Ectodermal cell (in vitro differentiated cells): ENCODE data around the gene AXL.
"Not testable (repeated sequence)": the region's sequence is repeated elsewhere in the genome, so short reads cannot be mapped to it uniquely, and the experiment has no call there.

ENCODE experiments used
- H3K27ac ChIP-seq: 2 replicates; pipeline ENCODE4 v1.7.0; 2013; ENCODE audit warnings: mild to moderate bottlenecking, low read depth, low read length; ENCODE audit not compliant: insufficient read depth, poor library complexity, severe bottlenecking
- H3K27me3 ChIP-seq: 2 replicates; pipeline ENCODE4 v1.7.0; 2013; ENCODE audit warnings: mild to moderate bottlenecking, low read length; ENCODE audit not compliant: insufficient read depth, control insufficient read depth, poor library complexity, severe bottlenecking
- H3K36me3 ChIP-seq: one replicate; pipeline ENCODE4 v1.7.0; 2013; ENCODE audit warnings: low read length; ENCODE audit not compliant: control insufficient read depth, insufficient read depth
- H3K4me1 ChIP-seq: one replicate; pipeline ENCODE4 v1.7.0; 2013; ENCODE audit warnings: low read length; ENCODE audit not compliant: control insufficient read depth, insufficient read depth
- H3K4me3 ChIP-seq: 2 replicates; pipeline ENCODE4 v1.7.0; 2013; ENCODE audit warnings: low read depth, low read length, control low read depth; ENCODE audit not compliant: insufficient read depth
- H3K9me3 ChIP-seq: 2 replicates; pipeline ENCODE4 v1.7.0; 2013; ENCODE audit warnings: mild to moderate bottlenecking, low read length, moderate library complexity; ENCODE audit not compliant: control insufficient read depth
- WGBS, 2 experiments: methylation state at CpG; one replicate each; pipeline ENCODE4 v1.1.7; 2013; ENCODE audit warnings: missing lambda C conversion rate in 2 of 2; 5-methylcytosine and 5-hydroxymethylcytosine counted together

Gene AXL

GRCh38 chr19:41273076-41273475 is 54.1 kb downstream of the AXL start:
- H3K4me3 ChIP-seq: no peak overlapping the region
- H3K4me1 ChIP-seq: no peaks in the 10 kb centered on the region
- no peak overlapping the region for H3K27ac ChIP-seq
- peaks cover 87% of the 10 kb centered on the region for H3K36me3 ChIP-seq
- H3K9me3 ChIP-seq: no peaks in the 10 kb centered on the region
- WGBS, 2 experiments: 95 to 98% methylated on average over 6 of the region's 6 CpGs
- no peaks in the 10 kb centered on the region for H3K27me3 ChIP-seq

GRCh38 chr19:41274802-41275201 is 55.8 kb downstream of the AXL start:
- H3K4me3 ChIP-seq: no peak overlapping the region
- H3K36me3 ChIP-seq: peaks cover 87% of the 10 kb centered on the region
- WGBS, 2 experiments: 96 to 97% methylated on average over 5 of the region's 5 CpGs
- no peaks in the 10 kb centered on the region for H3K4me1 ChIP-seq
- H3K27ac ChIP-seq: no peak overlapping the region
- no peaks in the 10 kb centered on the region for H3K9me3 ChIP-seq
- H3K27me3 ChIP-seq: no peaks in the 10 kb centered on the region

- WGBS, 2 experiments: 93 to 95% methylated on average over 3 of the region's 3 CpGs
- peaks cover 88% of the 10 kb centered on the region for H3K36me3 ChIP-seq
- no peaks in the 10 kb centered on the region for H3K9me3 ChIP-seq
Measured at GRCh38 chr19:41276231-41276630, 57.2 kb downstream of the AXL start.

GRCh38 chr19:41278478-41278877 is 59.5 kb downstream of the AXL start:
- H3K4me1 ChIP-seq: no peaks in the 10 kb centered on the region
- no peak overlapping the region for H3K4me3 ChIP-seq
- peaks cover 86% of the 10 kb centered on the region for H3K36me3 ChIP-seq
- 95 to 99% methylated on average over 1 to 2 of the region's 2 CpGs for WGBS, 2 experiments
- H3K27me3 ChIP-seq: no peaks in the 10 kb centered on the region
- H3K27ac ChIP-seq: no peak overlapping the region
- no peaks in the 10 kb centered on the region for H3K9me3 ChIP-seq

More at GRCh38 chr19:41276231-41276630, 57.2 kb downstream of the AXL start:
- Histone ChIP-seq H3K4me1 (no peaks in the 10 kb centered on the region), H3K27ac (no peak overlapping the region), H3K27me3 (no peaks in the 10 kb centered on the region), H3K4me3 (no peak overlapping the region)

- H3K27ac ChIP-seq: no peak overlapping the region
- H3K4me1 ChIP-seq: no peaks in the 10 kb centered on the region
- WGBS, 2 experiments: 79 to 83% methylated on average over 3 of the region's 3 CpGs
- H3K27me3 ChIP-seq: no peaks in the 10 kb centered on the region
- peaks cover 75% of the 10 kb centered on the region for H3K36me3 ChIP-seq
- H3K4me3 ChIP-seq: no peak overlapping the region
- no peaks in the 10 kb centered on the region for H3K9me3 ChIP-seq
Measured at GRCh38 chr19:41288673-41289530, 69.9 kb downstream of the AXL start.

- not testable (repeated sequence) for H3K9me3 ChIP-seq, H3K4me1 ChIP-seq, H3K27me3 ChIP-seq, H3K4me3 ChIP-seq, H3K27ac ChIP-seq
- H3K36me3 ChIP-seq: peaks cover 79% of the 10 kb centered on the region
- 93 to 96% methylated on average over 8 of the region's 8 CpGs for WGBS, 2 experiments
Measured at GRCh38 chr19:41289814-41290213, 70.8 kb downstream of the AXL start.

- no peaks in the 10 kb centered on the region for H3K4me1 ChIP-seq
- no peak overlapping the region for H3K4me3 ChIP-seq
- no peaks in the 10 kb centered on the region for H3K27me3 ChIP-seq
- H3K9me3 ChIP-seq: no peaks in the 10 kb centered on the region
- H3K27ac ChIP-seq: no peak overlapping the region
- peaks cover 89% of the 10 kb centered on the region for H3K36me3 ChIP-seq
- WGBS, 2 experiments: 93 to 97% methylated on average over 10 of the region's 10 CpGs
Measured at GRCh38 chr19:41294393-41294792, 75.4 kb downstream of the AXL start.

- 95 to 96% methylated on average over 6 of the region's 6 CpGs for WGBS, 2 experiments
- Histone ChIP-seq H3K27me3 (no peaks in the 10 kb centered on the region), H3K36me3 (peaks cover 85% of the 10 kb centered on the region), H3K27ac (no peak overlapping the region), H3K4me3 (no peak overlapping the region), H3K9me3 (no peaks in the 10 kb centered on the region), H3K4me1 (no peaks in the 10 kb centered on the region)
Measured at GRCh38 chr19:41295499-41295898, 76.5 kb downstream of the AXL start.

GRCh38 chr19:41296433-41296871 is 77.4 kb downstream of the AXL start:
- H3K4me3 ChIP-seq: no peak overlapping the region
- H3K36me3 ChIP-seq: peaks cover 86% of the 10 kb centered on the region
- no peak overlapping the region for H3K27ac ChIP-seq
- H3K27me3 ChIP-seq: no peaks in the 10 kb centered on the region
- no peaks in the 10 kb centered on the region for H3K4me1 ChIP-seq
- no peaks in the 10 kb centered on the region for H3K9me3 ChIP-seq
- WGBS, 2 experiments: 95 to 96% methylated on average over 2 of the region's 2 CpGs

GRCh38 chr19:41297628-41298347 is 78.8 kb downstream of the AXL start:
- WGBS, 2 experiments: 93 to 95% methylated on average over 7 of the region's 7 CpGs
- Histone ChIP-seq H3K27me3 (no peaks in the 10 kb centered on the region), H3K27ac (peak overlapping the region; percentile 61), H3K4me1 (no peaks in the 10 kb centered on the region), H3K4me3 (no peak overlapping the region), H3K9me3 (no peaks in the 10 kb centered on the region), H3K36me3 (peaks cover 85% of the 10 kb centered on the region)
